Ovary (tissue), 9 donors: ENCODE data around the gene PRDM15. TPM values are rescaled to one million over a fixed set of nuclear protein-coding genes. Genes with fewer than 3 reads are reported as not detected.

Experiments
- DNase-seq, 5 donors: peaks; one replicate each; pipeline ENCODE4 v3.0.0-alpha.2; 2019 to 2020
- H3K27ac ChIP-seq, 2 donors: fragments of 200-600 bp; one replicate each; pipeline versions ENCODE4 v1.5.1 to v1.8.0; 2019 to 2022
- H3K27me3 ChIP-seq: fragments of 200-600 bp; one replicate; pipeline ENCODE4 v1.8.0; 2022
- H3K36me3 ChIP-seq: fragments of 200-600 bp; sonication (generic); one replicate; pipeline ENCODE4 v1.5.1; 2019
- H3K4me1 ChIP-seq: one replicate; pipeline ENCODE4 v1.8.1; 2013; ENCODE audit warnings: mild to moderate bottlenecking, moderate library complexity; ENCODE audit not compliant: insufficient read depth
- H3K4me3 ChIP-seq: fragments of 200-600 bp; sonication (generic); one replicate; pipeline ENCODE4 v1.5.1; 2017
- H3K9me3 ChIP-seq, 2 donors: fragments of 200-600 bp in 1 of 2; sonication (generic) in 1 of 2; one replicate each; pipeline versions ENCODE4 v1.5.1 to v1.8.1; 2013 to 2019; ENCODE audit warnings: mild to moderate bottlenecking in 1 of 2, moderate library complexity in 1 of 2
- EP300 ChIP-seq: sonication (generic); formaldehyde crosslinking; IDR thresholded peaks from one replicate; pipeline ENCODE4 v1.6.1; 2017; ENCODE audit warnings: antibody characterized with exemption
- POLR2A ChIP-seq: fragments of 450-650 bp; IDR thresholded peaks from one replicate; pipeline ENCODE4 v1.6.1; 2017; ENCODE audit warnings: antibody characterized with exemption, mild to moderate bottlenecking, moderate library complexity
- WGBS, 3 donors: extraction: QIAGEN DNeasy Blood & Tissue Kit in 1 of 3; methylation state at CpG; one replicate each; pipeline versions ENCODE4 v1.1.5 to v1.1.7; 2013 to 2017; 5-methylcytosine and 5-hydroxymethylcytosine counted together
- intact Hi-C, 4 donors: fragments of 100-400 bp; cut with DNase I; formaldehyde crosslinking; loops; one replicate each; pipeline versions ENCODE4 v1.11.0 to v1.15.1; 2022 to 2023
- polyA plus RNA-seq, 2 donors: library from polyadenylated mRNA; stranded (reverse); fragments of 200-250 nt in 1 of 2; fragments of 350-450 nt in 1 of 2; fragmentation: Illumina TruSeq in 1 of 2; extraction: RNeasy Lipid Tissue Mini Kit (QIAGEN cat#74804) in 1 of 2; gene quantifications; one replicate each; pipeline ENCODE4 v1.2.3, GENCODE V29; 2013 to 2014
- total RNA-seq, 7 donors: library from RNA; depleted of rRNA in 2 of 7; stranded (reverse); fragments of >200 nt in 2 of 7; fragmentation: NEBNext Ultra II Directional in 3 of 7; extraction: Animal tissue kit (Norgen Biotek cat#: 25700) in 3 of 7; gene quantifications; one replicate each; pipeline versions ENCODE4 v1.1.0 to v1.2.4, GENCODE V29; 2016 to 2023
- TF ChIP-seq, protein P1 (sequence below), 3 donors: fragments of 450-650 bp in 2 of 3; fragments of 200-600 bp in 1 of 3; IDR thresholded peaks; one replicate each; pipeline versions ENCODE4 v1.5.1 to v1.8.0; 2016 to 2022; ENCODE audit warnings: antibody characterized with exemption in 3 of 3, mild to moderate bottlenecking in 1 of 3
- donor health status: DM: no; HTN: no; CAD: no; lungs with moderate emphysema.
- donor health status: DM: no; HTN: no; CAD: no.
- donor health status: Bipolar disorder and iron deficiency.
- donor health status: DM: yes; HTN: yes; CAD: no.
- donor health status: DM: no; HTN: no; CAD: no.
- donor health status: DM: yes; HTN: yes; CAD: no.

PRDM15 gene
- total and polyA plus RNA-seq, 9 donors, result 2.0 to 10.9 (median 5.9) TPM

DNA sequence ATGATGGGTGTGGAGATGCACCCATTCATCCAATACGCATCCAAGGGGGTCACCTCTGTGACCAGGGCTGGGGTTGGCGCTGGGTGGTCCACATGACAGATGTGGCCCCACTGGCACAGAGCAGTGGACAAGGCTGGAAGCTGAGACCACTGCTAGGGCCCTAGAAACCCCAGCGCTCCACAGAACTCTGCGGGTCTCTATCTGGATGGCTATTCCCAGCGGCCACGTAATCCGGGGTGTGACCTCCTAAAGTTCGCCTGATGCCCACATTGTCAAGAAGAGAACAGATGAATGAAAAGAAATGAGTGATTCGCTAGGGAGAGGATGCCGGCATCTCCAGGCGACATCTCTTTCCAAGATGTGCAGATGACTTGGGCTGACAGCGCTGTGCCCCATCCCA, 55.2 kb downstream of the PRDM15 start:
- Histone ChIP-seq H3K4me1 (no peaks in the 10 kb centered on the region), H3K36me3 (no peaks in the 10 kb centered on the region), H3K27ac (no peak overlapping the region), H3K27me3 (no peaks in the 10 kb centered on the region), H3K9me3 (no peaks in the 10 kb centered on the region), H3K4me3 (no peak overlapping the region)
- TF ChIP-seq POLR2A (no peak), EP300 (no peak)
- TF ChIP-seq, protein P1, sequence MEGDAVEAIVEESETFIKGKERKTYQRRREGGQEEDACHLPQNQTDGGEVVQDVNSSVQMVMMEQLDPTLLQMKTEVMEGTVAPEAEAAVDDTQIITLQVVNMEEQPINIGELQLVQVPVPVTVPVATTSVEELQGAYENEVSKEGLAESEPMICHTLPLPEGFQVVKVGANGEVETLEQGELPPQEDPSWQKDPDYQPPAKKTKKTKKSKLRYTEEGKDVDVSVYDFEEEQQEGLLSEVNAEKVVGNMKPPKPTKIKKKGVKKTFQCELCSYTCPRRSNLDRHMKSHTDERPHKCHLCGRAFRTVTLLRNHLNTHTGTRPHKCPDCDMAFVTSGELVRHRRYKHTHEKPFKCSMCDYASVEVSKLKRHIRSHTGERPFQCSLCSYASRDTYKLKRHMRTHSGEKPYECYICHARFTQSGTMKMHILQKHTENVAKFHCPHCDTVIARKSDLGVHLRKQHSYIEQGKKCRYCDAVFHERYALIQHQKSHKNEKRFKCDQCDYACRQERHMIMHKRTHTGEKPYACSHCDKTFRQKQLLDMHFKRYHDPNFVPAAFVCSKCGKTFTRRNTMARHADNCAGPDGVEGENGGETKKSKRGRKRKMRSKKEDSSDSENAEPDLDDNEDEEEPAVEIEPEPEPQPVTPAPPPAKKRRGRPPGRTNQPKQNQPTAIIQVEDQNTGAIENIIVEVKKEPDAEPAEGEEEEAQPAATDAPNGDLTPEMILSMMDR (IDR thresholded peaks at IDR 0.05), result no peak
- intact Hi-C loops, result no loop called here
- DNase-seq, result no peak
- WGBS, 3 donors, result 96 to 98% (median 97%) methylated on average over 12 of the region's 12 CpGs

DNA sequence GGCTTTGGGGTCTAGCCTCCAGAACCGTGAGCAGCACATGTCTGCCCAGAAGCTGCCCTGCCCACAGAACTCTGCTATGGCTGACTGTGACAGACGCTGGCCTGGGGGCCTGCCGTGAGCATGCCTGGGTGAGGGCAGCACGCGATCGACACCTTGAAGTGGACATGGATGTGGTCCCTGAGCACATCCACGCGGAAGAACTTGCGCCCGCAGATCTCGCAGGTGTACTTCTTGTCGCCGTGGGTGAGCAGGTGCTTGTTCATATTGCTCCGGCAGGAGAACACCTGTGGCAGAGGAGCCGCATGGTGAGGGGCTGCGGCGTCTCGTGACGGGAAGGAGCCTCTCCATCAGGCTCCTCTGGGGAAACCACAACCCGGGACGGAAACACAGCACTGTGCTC, 56.0 kb downstream of the PRDM15 start:
- H3K27me3 ChIP-seq, result no peaks in the 10 kb centered on the region
- H3K4me1 ChIP-seq, result no peaks in the 10 kb centered on the region
- H3K36me3 ChIP-seq, result no peaks in the 10 kb centered on the region
- WGBS, 3 donors, result 95 to 96% (median 96%) methylated on average over 21 of the region's 21 CpGs
- intact Hi-C loops, result no loop called here
- no peak for DNase-seq
- H3K9me3 ChIP-seq, result no peaks in the 10 kb centered on the region
- no peak overlapping the region for H3K4me3 ChIP-seq
- TF ChIP-seq POLR2A (no peak), EP300 (no peak)
- TF ChIP-seq, protein P1 (IDR thresholded peaks at IDR 0.05), result no peak
- H3K27ac ChIP-seq, result no peak overlapping the region

- intact Hi-C loops, result no loop called here
- TF ChIP-seq EP300, result no peak
- Histone ChIP-seq H3K27me3 (no peaks in the 10 kb centered on the region), H3K36me3 (no peaks in the 10 kb centered on the region), H3K4me3 (no peak overlapping the region), H3K9me3 (no peaks in the 10 kb centered on the region), H3K4me1 (no peaks in the 10 kb centered on the region), H3K27ac (no peak overlapping the region)
- DNase-seq, result no peak
- 87 to 88% (median 87%) methylated on average over 32 of the region's 32 CpGs for WGBS, 3 donors
Measured at GRCh38 chr21:41821756-41822431, 57.2 kb downstream of the PRDM15 start.

GRCh38 chr21:41821081-41821755, 57.9 kb downstream of the PRDM15 start:
- Histone ChIP-seq H3K27ac (no peak overlapping the region), H3K36me3 (no peaks in the 10 kb centered on the region), H3K9me3 (no peaks in the 10 kb centered on the region), H3K27me3 (no peaks in the 10 kb centered on the region), H3K4me1 (no peaks in the 10 kb centered on the region), H3K4me3 (no peak overlapping the region)
- 81 to 91% (median 87%) methylated on average over 21 of the region's 21 CpGs for WGBS, 3 donors
- intact Hi-C loops, result no loop called here
- no peak for DNase-seq
- TF ChIP-seq EP300, result no peak
- TF ChIP-seq, protein P1 (IDR thresholded peaks at IDR 0.05), result no peak
- TF ChIP-seq POLR2A, result no peak

DNA sequence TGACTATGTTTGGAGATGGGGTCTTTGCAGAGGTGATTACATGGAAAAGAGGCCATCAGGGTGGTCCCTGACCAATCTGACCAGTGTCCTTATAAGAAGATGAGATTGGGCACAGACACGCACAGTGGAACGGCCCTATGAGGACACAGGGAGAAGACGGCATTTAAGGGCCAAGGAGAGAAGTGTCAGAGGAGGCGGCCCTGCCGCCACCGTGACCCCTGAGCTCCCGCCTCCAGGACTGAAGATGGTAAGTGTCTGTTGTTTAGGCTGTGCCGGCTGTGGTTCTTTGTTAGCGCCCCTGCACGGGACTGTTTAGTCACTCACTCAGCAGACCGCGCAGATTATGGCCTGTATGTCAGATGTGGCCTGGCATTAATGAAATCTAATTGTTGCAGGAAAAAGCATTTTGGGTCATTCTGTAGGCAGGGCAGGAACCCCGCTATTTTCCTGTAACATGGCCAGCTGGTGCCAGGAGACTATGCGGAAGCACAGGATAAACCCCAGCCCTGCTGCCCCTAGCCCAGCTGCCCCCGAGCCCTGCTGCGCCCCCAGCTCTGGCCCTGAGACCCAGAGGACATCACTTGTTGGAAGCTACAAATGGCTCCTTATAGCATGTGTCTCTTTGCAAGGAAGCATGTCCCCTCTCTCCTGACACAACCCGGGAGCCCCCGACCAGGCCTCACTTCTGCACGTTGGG, 58.6 kb downstream of the PRDM15 start:
- no peaks in the 10 kb centered on the region for H3K4me1 ChIP-seq
- WGBS, 3 donors, result 92 to 94% (median 94%) methylated on average over 19 of the region's 19 CpGs
- no peak overlapping the region for H3K4me3 ChIP-seq
- TF ChIP-seq, protein P1 (IDR thresholded peaks at IDR 0.05), result no peak
- TF ChIP-seq EP300 (no peak), POLR2A (no peak)
- H3K9me3 ChIP-seq, result no peaks in the 10 kb centered on the region
- intact Hi-C loops, result no loop called here
- no peak overlapping the region for H3K27ac ChIP-seq
- H3K36me3 ChIP-seq, result no peaks in the 10 kb centered on the region
- no peaks in the 10 kb centered on the region for H3K27me3 ChIP-seq
- DNase-seq, result no peak
